Naive thymus-derived CD4-positive, alpha-beta T cell (primary cell): ENCODE measurements around the gene PCP4. TPM values are rescaled to one million over a fixed set of nuclear protein-coding genes. Genes with fewer than 3 reads are reported as not detected.
A peak's percentile ranks its signal among the peaks of the same experiment; 100 is the strongest.
"Not testable (repeated sequence)": the region's sequence is repeated elsewhere in the genome, so short reads cannot be mapped to it uniquely, and the experiment has no call there.

ENCODE experiments used
- ATAC-seq: fragments of 150-1000 bp; cut with Tn5 transposase; 2 replicates; pipeline ENCODE4 v1.10.0; 2021; ENCODE audit warnings: mild to moderate bottlenecking, moderate library complexity
- CTCF ChIA-PET: fragments of 350-600 bp; sonication (Branson Sonifier 250); formaldehyde crosslinking; loops from one replicate; lab custom pipeline; 2021; ENCODE audit warnings: antibody characterized with exemption; lab: Charles Lee
- POLR2A ChIA-PET: fragments of 350-600 bp; sonication (Branson Sonifier 250); formaldehyde crosslinking; loops from one replicate; lab custom pipeline; 2021; ENCODE audit warnings: antibody characterized with exemption, inconsistent platforms; lab: Charles Lee
- DNase-seq, 9 donors: peaks; one replicate each; pipeline versions ENCODE4 v3.0.0 to v3.0.0-alpha.2; 2020 to 2022; ENCODE audit warnings: mixed read lengths in 1 of 9
- H3K27ac ChIP-seq: one replicate; pipeline ENCODE4 v1.7.0; 2013; ENCODE audit warnings: mild to moderate bottlenecking, low read depth, low read length, moderate library complexity
- H3K27me3 ChIP-seq, 2 donors: one replicate each; pipeline ENCODE4 v1.7.0; 2013; ENCODE audit warnings: low read length in 2 of 2, mild to moderate bottlenecking in 2 of 2, moderate library complexity in 2 of 2; ENCODE audit not compliant: control insufficient read depth in 2 of 2, insufficient read depth in 2 of 2
- H3K36me3 ChIP-seq, 3 experiments: 1 replicate in 2 of 3; 2 replicates in 1 of 3; pipeline ENCODE4 v1.7.0; 2013; ENCODE audit warnings: low read length in 3 of 3, mild to moderate bottlenecking in 3 of 3, moderate library complexity in 1 of 3; ENCODE audit not compliant: insufficient read depth in 3 of 3, control insufficient read depth in 2 of 3
- H3K4me1 ChIP-seq, 2 donors: one replicate each; pipeline ENCODE4 v1.7.0; 2013; ENCODE audit warnings: low read length in 2 of 2, mild to moderate bottlenecking in 2 of 2, moderate library complexity in 1 of 2; ENCODE audit not compliant: control insufficient read depth in 2 of 2, insufficient read depth in 2 of 2
- H3K4me3 ChIP-seq: 2 replicates; pipeline ENCODE4 v1.7.0; 2013; ENCODE audit warnings: mild to moderate bottlenecking, low read length
- H3K9me3 ChIP-seq, 3 experiments: 1 replicate in 2 of 3; 2 replicates in 1 of 3; pipeline ENCODE4 v1.7.0; 2013; ENCODE audit warnings: low read length in 3 of 3; ENCODE audit not compliant: control insufficient read depth in 2 of 3
- H3K27ac Mint-ChIP-seq, 9 donors: one replicate each; pipeline ENCODE4 v1.8.0; 2020 to 2022; ENCODE audit warnings: mixed read lengths in 9 of 9, mild to moderate bottlenecking in 8 of 9, moderate library complexity in 5 of 9, inconsistent platforms in 2 of 9
- H3K27me3 Mint-ChIP-seq, 5 donors: one replicate each; pipeline ENCODE4 v1.8.0; 2021 to 2022; ENCODE audit warnings: mixed read lengths in 5 of 5, mild to moderate bottlenecking in 1 of 5
- H3K36me3 Mint-ChIP-seq, 5 donors: one replicate each; pipeline ENCODE4 v1.8.0; 2020 to 2022; ENCODE audit warnings: mixed read lengths in 5 of 5, mild to moderate bottlenecking in 3 of 5, inconsistent platforms in 1 of 5
- H3K4me1 Mint-ChIP-seq, 7 donors: one replicate each; pipeline ENCODE4 v1.8.0; 2020 to 2022; ENCODE audit warnings: mixed read lengths in 7 of 7, mild to moderate bottlenecking in 3 of 7, inconsistent platforms in 1 of 7
- H3K4me3 Mint-ChIP-seq, 10 donors: one replicate each; pipeline ENCODE4 v1.8.0; 2020 to 2022; ENCODE audit warnings: mild to moderate bottlenecking in 10 of 10, mixed read lengths in 10 of 10, moderate library complexity in 6 of 10, inconsistent platforms in 2 of 10
- H3K9me3 Mint-ChIP-seq, 11 donors: one replicate each; pipeline ENCODE4 v1.8.0; 2020 to 2022; ENCODE audit warnings: mixed read lengths in 11 of 11, mild to moderate bottlenecking in 4 of 11, inconsistent platforms in 1 of 11, moderate library complexity in 1 of 11
- intact Hi-C, 2 donors: fragments of 100-400 bp; cut with micrococcal nuclease; formaldehyde crosslinking; loops; one replicate each; pipeline ENCODE4 v1.15.1; 2023
- polyA plus RNA-seq, 2 donors: library from polyadenylated mRNA; unstranded; fragments of 300-500 nt; fragmentation: Illumina TruSeq; gene quantifications; one replicate each; pipeline ENCODE4 v1.2.3, GENCODE V29; 2021
- total RNA-seq, 6 experiments: library from RNA in 5 of 6; stranded (reverse) in 5 of 6; gene quantifications; 1 replicate in 5 of 6; 2 replicates in 1 of 6; pipeline ENCODE4 v1.2.3 and lab custom pipeline; 2021 to 2026

PCP4 gene
- total and polyA plus RNA-seq, 7 experiments from 2014 or later, result not detected

DNA sequence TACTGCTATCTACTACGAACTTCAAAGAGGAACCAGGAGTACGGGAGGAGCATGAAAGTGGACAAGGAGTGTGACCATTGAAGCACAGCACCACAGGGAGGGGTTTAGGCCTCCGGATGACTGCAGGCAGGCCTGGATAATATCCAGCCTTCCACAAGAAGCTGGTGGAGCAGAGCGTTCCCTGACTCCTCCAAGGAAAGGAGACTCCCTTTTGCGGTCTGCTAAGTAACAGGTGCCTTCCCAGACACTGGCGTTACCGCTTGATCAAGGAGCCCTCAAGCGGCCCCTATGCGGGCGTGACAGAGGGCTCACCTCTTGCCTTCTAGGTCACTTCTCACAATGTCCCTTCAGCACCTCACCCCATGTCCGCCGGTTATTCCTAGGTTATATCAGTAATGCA is 24.6 kb downstream of the PCP4 start:
- H3K27me3 Mint-ChIP-seq, result peaks cover 0 to 10% (median 7%) of the 10 kb centered on the region in 5 donors
- H3K36me3 ChIP-seq, H3K9me3 ChIP-seq, H3K27me3 ChIP-seq, H3K27ac Mint-ChIP-seq, H3K9me3 Mint-ChIP-seq, H3K4me1 Mint-ChIP-seq, H3K4me1 ChIP-seq, H3K36me3 Mint-ChIP-seq, intact Hi-C loops, H3K4me3 ChIP-seq, H3K4me3 Mint-ChIP-seq, ATAC-seq, CTCF ChIA-PET, H3K27ac ChIP-seq, POLR2A ChIA-PET, DNase-seq: not testable (repeated sequence)

DNA sequence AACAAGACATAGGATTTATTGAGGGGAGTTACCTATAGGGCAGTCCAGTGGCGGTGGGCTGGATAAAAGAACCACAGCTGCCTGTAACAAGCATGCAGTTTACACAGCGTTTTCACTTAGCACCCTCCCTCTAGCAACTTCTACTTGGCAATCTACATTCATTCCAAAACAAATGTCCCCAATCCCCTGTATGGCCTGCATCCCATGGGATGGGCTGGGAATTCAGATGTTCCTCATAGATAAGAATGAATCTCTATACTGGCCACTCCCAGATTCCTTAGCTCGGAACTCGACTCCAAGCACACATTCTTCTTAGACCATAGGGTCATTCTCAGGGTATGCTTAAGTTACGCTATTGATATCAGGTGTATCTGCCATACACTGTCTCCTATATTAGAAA is 33.3 kb downstream of the PCP4 start:
- ATAC-seq, result no peak
- no peak overlapping the region for H3K27ac Mint-ChIP-seq
- H3K9me3 Mint-ChIP-seq, result peaks cover 0 to 6% (median 0%) of the 10 kb centered on the region in 11 donors
- intact Hi-C loops, result no loop called here
- DNase-seq, result no peak
- CTCF ChIA-PET, result no interaction called here
- H3K36me3 Mint-ChIP-seq, result no peaks in the 10 kb centered on the region
- no peak overlapping the region for H3K27ac ChIP-seq
- no peak overlapping the region for H3K4me3 Mint-ChIP-seq
- POLR2A ChIA-PET, result no interaction called here
- no peaks in the 10 kb centered on the region for H3K4me1 Mint-ChIP-seq
- H3K36me3 ChIP-seq, result no peaks in the 10 kb centered on the region
- H3K4me3 ChIP-seq, result no peak overlapping the region
- H3K27me3 ChIP-seq, result no peaks in the 10 kb centered on the region
- H3K4me1 ChIP-seq, result no peaks in the 10 kb centered on the region
- no peaks in the 10 kb centered on the region for H3K9me3 ChIP-seq
- H3K27me3 Mint-ChIP-seq, result peaks cover 0 to 6% (median 4%) of the 10 kb centered on the region in 5 donors

DNA sequence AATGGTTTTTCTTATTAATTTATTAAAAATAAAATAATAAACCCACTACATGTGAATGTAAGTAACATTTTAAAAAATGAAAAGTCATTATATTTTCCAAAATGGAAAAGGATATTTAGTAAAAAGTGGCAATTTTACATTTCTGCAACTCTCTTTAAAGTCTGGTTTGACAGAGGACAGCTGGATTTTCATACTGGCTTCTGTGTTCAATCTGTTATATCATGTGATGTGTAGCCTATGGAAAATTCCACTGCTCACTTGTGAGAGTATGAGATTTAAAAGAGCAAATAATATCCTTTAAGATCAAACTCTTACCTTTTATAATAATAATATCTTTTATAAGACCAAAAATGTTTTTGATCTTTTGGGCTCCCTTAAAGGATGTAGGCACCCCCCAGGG is 33.7 kb downstream of the PCP4 start:
- no peaks in the 10 kb centered on the region for H3K9me3 ChIP-seq
- intact Hi-C loops, result no loop called here
- no peak for ATAC-seq
- H3K36me3 ChIP-seq, result no peaks in the 10 kb centered on the region
- no peak overlapping the region for H3K27ac ChIP-seq
- Mint-ChIP-seq H3K27ac (no peak overlapping the region), H3K4me1 (no peaks in the 10 kb centered on the region), H3K9me3 (peaks cover 0 to 4% (median 0%) of the 10 kb centered on the region in 11 donors), H3K36me3 (no peaks in the 10 kb centered on the region), H3K27me3 (peaks cover 0 to 5% (median 4%) of the 10 kb centered on the region in 5 donors), H3K4me3 (no peak overlapping the region)
- ChIA-PET POLR2A (no interaction called here), CTCF (no interaction called here)
- H3K27me3 ChIP-seq, result no peaks in the 10 kb centered on the region
- no peak for DNase-seq
- no peaks in the 10 kb centered on the region for H3K4me1 ChIP-seq
- H3K4me3 ChIP-seq, result no peak overlapping the region

DNA sequence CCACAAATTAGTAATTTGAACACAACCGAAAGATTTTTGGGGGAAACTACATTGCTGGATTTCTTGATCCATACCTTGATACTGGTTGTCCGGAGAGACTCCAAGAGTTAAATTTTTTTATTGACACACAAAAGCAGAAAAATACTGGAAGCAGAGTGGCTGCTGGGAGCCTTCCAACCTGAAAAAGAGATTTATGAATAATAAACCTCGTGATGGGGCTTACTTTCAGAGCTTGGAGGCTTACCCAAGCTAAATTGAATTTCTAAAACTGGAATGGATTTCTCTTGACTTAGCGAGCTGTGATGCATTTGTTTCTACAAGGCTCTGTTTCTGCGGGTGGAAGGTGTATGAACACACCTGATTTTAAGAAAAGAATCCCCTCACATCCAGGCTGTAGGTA is 35.7 kb downstream of the PCP4 start:
- H3K4me1 Mint-ChIP-seq, result no peaks in the 10 kb centered on the region
- Histone ChIP-seq H3K27ac (no peak overlapping the region), H3K27me3 (no peaks in the 10 kb centered on the region), H3K36me3 (no peaks in the 10 kb centered on the region), H3K4me3 (no peak overlapping the region), H3K4me1 (no peaks in the 10 kb centered on the region), H3K9me3 (no peaks in the 10 kb centered on the region)
- peaks cover 0 to 4% (median 0%) of the 10 kb centered on the region in 5 donors for H3K27me3 Mint-ChIP-seq
- no peaks in the 10 kb centered on the region for H3K36me3 Mint-ChIP-seq
- ATAC-seq, result no peak
- DNase-seq, result no peak
- ChIA-PET POLR2A (no interaction called here), CTCF (no interaction called here)
- no peak overlapping the region for H3K4me3 Mint-ChIP-seq
- H3K27ac Mint-ChIP-seq, result no peak overlapping the region
- intact Hi-C loops, result no loop called here
- peaks cover 0 to 5% (median 0%) of the 10 kb centered on the region in 11 donors for H3K9me3 Mint-ChIP-seq

DNA sequence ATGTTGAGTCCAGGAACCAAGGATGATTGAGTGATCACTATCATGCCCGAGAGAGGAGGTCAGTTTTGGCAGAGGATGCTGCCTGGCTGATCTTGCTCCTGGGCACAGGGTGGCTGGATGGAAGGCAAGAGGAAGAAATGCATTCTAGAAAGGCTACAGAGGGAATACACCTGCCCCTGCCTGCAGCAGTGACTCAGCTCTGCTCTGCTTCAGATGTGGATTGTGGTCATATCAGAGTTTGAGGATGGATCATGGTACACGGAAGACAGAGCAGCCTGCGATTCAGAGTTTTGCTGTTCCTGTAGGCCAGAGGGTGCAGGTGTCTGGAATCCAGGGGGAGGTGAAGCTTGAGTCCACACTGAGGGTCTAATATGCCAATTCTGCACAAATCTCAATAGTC is 37.2 kb downstream of the PCP4 start:
- no peak for DNase-seq
- ChIA-PET POLR2A (no interaction called here), CTCF (no interaction called here)
- ATAC-seq, result no peak
- Mint-ChIP-seq H3K4me1 (no peaks in the 10 kb centered on the region), H3K27me3 (peaks cover 0 to 3% (median 0%) of the 10 kb centered on the region in 5 donors), H3K27ac (no peak overlapping the region), H3K36me3 (peaks cover 0 to 4% (median 0%) of the 10 kb centered on the region in 5 donors), H3K9me3 (peaks cover 0 to 5% (median 0%) of the 10 kb centered on the region in 11 donors), H3K4me3 (no peak overlapping the region)
- Histone ChIP-seq H3K4me1 (no peaks in the 10 kb centered on the region), H3K27me3 (no peaks in the 10 kb centered on the region), H3K36me3 (no peaks in the 10 kb centered on the region), H3K4me3 (no peak overlapping the region), H3K27ac (no peak overlapping the region), H3K9me3 (no peaks in the 10 kb centered on the region)
- intact Hi-C loops, result no loop called here

DNA sequence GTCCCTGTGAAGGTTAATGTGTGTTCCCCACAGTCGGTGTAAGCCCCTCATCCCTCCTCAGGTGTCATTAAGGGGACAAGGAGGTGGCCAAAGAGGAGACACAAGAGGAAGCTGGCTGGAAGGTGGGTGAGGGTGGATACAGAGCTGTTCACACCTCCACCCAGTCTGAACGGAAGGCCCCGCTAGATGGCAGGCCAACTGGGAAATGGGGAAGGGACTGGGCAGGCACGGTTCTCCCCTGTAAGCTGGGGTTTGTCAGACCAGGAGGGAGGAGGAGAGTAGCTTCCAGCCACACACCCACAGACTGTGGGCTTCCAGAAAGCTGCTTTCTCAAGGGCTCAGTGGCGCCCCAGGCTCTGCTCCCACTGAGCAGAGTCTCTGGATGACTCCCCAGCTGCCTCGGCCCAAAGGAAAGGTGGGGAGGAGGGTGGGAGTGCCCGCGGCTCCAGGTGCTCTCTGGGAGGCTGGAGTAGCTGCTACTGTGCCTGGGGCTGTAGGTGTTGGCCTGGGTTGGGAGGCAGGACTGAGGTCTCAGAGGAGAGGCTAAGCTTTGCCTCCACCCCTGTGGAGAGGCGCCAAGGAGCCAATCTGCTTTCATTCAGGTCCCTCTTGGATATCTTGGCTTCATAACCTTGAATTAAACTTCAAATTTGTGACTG is 41.2 kb downstream of the PCP4 start:
- H3K27ac ChIP-seq, result no peak overlapping the region
- H3K36me3 ChIP-seq, result no peaks in the 10 kb centered on the region
- no peak overlapping the region for H3K4me3 ChIP-seq
- intact Hi-C loops, result no loop called here
- no peaks in the 10 kb centered on the region for H3K27me3 ChIP-seq
- Mint-ChIP-seq H3K4me1 (no peaks in the 10 kb centered on the region), H3K27ac (peak overlapping the region in 1 of 9 donors; percentile 52), H3K36me3 (peaks cover 0 to 4% (median 0%) of the 10 kb centered on the region in 5 donors), H3K4me3 (no peak overlapping the region), H3K9me3 (peaks cover 0 to 8% (median 0%) of the 10 kb centered on the region in 11 donors), H3K27me3 (peaks cover 0 to 10% (median 0%) of the 10 kb centered on the region in 5 donors)
- H3K4me1 ChIP-seq, result no peaks in the 10 kb centered on the region
- POLR2A ChIA-PET, result no interaction called here
- DNase-seq (no peak), ATAC-seq (no peak)
- no peaks in the 10 kb centered on the region for H3K9me3 ChIP-seq
- CTCF ChIA-PET, result no interaction called here
